Measurements from ENCODE around the gene ADAMTSL5.

- TF ChIP-seq CTCF (conservative IDR thresholded peaks at IDR 0.05 in 1 of 2, IDR thresholded peaks at IDR 0.05 in 1 of 2; ENCODE audit: extremely low read depth in 1 of 2, insufficient read depth in 1 of 2, low read depth in 1 of 2, low read length in 2 of 2) = no peak
- TF ChIP-seq EZH2 (IDR thresholded peaks at IDR 0.05; ENCODE audit: borderline replicate concordance, low read length) = no peak
Observed at GRCh38 chr19:1510442-1510806, 2.4 kb downstream of the ADAMTSL5 start.

Measured in mammary epithelial cell (primary cell).